Measurements from ENCODE around the gene PLD4.
A peak's percentile ranks its signal among the peaks of the same experiment; 100 is the strongest.

Gene PLD4

GRCh38 chr14:104975481-104976197 lies 51.0 kb downstream of the PLD4 start:
- DNase-seq (ENCODE audit: low spot score), result no peak

DNA sequence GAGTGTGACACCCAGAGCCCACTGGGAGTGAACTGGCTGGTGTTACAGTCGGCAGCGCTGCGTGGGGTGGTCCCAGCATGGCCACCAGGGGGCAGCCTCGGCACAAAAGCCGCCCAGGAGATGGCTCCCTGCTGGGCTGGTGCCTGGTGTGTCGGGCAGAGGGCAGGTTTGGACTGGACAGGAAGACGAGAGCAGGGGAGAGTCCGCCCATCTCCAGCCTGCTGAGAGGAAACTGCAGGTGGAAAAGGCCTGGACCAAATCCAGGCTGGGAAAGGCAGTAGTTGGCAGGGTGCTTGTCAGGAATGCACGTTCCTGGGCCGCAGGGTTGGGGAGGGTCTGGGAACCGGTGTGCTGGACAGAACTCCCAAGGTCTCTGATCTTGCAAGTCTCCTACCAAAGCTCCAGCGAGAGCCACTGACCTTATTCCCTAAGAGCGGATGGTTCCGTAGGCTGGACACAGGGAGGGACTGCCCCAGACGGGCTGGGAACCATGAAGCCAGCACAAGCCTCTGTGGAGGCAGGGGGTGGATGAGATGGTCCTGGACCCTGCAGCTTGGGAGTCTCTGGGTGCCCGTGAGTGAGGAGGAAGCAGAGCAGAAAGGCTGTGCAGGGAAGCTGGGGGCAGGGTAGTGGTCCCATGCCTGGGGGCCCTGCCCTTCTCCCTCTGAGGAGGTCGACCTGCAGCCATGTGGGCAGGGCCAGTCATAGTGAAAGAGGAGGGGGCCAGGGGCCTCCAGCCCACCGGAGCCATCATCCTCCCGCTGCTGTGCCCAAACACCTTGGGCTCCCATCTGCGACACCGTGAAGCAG lies 51.7 kb downstream of the PLD4 start:
- peak; percentile 88 for DNase-seq (ENCODE audit: low spot score)

DNA sequence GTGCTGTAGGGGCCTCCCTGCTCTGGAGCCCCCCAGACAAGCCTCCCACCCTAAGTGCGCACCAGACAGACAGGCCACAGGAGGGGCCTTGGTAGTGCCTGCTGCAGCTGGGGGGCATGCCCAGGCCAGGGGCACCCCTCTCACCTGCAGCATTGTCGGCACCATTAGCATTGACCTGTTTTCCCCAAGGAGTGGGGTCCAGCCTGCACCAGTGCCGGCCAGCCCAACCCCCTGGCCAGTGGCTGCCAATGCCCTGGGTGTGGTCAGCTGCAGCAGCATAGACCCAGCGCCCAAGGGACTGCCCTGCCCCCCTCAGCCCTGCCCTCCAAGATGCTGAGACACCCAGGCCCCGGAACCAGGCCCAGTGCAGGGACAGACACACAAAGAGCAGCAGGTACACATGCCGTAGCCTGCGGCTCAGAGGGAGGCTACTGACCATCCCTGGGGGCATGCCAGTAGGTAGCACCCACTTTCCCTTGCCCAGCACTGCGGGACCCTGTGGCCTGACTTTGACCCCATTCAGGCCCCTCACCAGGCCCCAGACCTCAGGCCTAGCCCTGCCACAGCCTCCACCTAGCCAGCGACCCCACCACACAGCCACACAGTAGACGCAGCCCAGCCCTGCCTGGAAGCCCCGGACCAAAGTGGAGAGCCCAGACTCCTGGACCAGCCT lies 52.5 kb downstream of the PLD4 start:
- DNase-seq (ENCODE audit: low spot score), result no peak

DNA sequence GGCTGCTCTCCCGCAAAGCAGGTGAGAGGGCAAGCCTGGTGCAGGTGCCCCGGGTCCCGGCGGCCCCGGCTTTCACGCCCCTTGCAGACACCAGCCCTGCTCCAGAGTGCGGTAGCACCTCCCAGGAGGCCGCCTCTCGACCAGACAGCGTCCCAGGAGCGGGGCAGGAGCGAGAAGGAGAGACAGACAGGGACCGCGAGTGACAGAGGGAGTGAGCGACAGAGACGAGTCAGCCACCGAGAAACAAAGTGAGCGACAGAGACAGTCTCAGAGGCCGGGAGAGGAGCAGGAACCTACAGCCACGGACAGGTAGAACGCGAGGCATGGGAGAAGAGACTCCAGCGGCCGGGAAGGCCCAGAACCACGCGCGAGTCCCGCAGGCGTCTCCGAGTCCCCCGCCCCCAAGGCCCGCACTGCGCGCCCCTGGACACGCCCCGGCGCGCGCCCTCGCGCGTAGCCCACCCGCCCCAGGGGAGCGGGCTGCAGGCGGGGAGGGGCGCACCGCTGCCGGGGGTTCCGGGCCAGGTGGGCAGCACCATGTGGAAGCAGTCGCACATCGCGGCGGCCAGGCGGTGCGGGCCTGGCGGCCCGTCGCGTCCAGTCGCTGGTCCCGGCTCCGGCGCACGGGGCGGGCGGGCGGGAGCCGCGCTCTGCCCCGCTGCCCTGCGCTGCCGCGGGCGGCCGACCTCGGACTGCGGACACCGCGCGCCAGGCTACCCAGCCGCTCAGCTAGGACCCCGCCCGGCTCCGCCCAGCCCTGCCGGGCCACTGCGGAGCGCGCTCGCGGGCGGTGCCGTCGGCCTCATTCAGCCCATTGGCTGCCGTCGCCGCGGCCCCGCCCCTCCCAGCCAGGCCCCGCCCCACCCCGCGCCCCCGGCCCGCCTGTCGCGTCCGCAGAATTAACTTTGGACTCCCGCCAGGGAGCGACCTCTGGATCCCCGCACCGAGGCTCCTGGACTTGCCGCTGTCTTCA lies 53.3 kb downstream of the PLD4 start, which contains the start of gene AHNAK2:
AHNAK2 (minus strand) TSS at position 694 of the 973 bp plus-strand sequence; CDS start at position 557, 137 bp downstream.
- peak; percentile 81 for DNase-seq (ENCODE audit: low spot score)

GRCh38 chr14:104978746-104979691 lies 54.3 kb downstream of the PLD4 start:
- no peak for DNase-seq (ENCODE audit: low spot score)

DNA sequence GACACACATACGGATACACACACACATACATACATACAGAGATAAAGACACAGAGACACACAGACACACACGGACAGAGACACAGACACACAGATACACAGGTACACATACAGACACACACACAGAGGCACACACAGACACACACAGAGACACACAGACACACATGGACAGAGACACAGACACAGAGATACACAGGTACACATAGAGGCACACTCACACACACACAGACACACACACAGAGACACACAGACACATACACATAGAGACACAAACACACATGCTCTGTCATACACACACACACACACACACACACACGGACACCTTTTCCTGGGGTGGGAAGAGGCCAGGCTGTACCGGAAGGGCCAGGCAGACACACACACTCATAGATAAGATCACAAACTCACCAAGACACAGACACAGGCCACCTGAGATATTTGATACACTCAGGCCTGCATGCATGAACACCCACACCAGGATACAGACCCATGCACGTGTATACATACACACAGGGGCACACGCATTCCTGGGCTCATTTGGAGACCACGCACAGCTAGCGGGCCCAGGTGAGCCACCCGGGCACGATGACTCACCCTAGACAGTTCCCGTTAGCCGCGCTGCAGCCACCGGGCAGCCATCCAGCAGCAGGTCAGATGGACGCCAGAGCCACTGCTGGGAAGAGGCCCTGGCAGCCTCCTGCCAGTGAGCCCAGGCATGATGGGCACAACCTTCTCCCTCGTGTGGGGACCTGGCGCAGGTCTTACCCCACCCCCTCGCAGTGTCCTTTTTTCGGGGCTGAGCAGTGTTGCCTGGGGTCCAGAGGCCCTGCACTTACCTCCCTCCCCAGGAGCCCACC lies 55.3 kb downstream of the PLD4 start:
- DNase-seq (ENCODE audit: low spot score), result peak; percentile 87

DNA sequence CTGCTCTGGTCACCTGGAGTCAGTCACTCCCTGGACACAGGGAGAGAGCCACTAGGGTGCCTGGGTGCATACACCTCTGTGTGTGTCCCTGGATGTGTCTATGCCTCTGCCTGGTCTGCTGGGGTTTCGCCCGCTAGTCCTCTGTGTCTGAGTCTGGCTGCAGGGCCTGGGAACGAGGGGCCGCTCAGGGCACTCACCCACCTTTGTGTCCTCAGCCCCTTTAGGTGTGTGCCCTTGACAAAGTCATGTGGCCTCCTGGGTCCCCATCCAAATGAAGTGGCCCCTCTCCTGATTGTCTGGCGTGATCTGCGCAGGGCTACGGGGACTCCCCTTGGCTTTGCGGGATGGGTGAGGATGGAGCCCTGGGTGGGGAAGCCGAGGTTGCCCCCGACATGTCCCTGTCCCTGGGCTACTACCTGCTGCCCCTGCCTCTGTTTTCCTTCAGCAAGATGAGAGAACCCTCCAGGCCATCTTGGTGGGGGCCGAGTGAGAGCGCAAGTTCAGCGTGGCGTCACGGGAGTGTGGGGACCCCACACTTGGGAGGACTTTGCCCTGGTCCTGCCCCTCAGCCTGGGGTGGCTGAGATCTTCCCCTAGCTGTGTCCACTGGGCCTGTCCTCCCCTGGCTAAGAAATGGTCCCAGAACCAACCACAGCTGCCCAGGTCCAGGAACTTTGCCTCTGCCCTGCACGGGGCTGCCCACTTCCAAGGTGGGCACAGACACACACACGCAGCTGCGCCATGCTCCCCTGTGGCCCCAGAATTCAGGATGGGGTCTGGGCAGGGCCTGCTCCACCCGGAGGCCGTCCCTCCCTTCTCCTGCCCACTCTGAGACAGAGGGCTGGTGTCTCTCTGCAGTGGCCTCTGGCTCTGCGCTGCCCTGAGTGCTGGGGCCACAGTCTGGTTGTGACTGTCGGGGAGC lies 56.2 kb downstream of the PLD4 start:
- DNase-seq (ENCODE audit: low spot score), result no peak

GRCh38 chr14:104981699-104982541 lies 57.2 kb downstream of the PLD4 start:
- DNase-seq (ENCODE audit: low spot score), result no peak

DNA sequence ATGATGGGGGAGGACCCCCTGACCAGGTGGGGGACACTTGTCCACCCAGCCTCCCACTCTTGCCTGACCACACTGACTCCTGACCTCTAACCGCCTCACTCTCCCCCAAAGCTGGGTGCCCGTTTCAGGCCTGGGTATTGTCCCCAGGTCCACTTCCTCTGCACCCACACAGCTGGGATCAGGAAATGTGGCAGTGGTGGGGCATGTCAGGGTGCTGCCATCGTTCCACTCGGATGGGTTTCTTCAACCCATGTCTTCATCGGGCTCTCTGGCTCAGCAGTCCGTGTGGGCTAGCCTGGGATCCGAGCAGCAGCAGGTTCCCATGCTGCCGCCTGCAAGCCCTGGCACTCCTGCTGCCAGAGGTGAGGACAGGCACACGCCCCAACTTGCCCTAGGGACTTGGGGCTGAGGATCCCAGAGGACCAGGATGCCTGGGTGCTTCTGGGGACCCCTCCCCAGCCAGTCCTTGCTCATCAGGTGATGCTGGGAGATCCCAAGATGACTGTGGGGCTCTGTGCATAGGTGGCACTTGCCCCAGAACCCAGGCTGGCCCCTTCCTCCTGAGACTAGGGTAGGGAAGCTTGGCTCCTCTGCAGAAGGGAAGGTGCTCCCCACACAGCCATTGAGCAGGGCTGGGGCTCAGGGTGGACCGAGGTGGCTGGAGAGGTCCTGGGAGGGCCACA lies 58.0 kb downstream of the PLD4 start:
- DNase-seq (ENCODE audit: low spot score), result no peak
